Thyroid gland (tissue), 4 donors: ENCODE measurements around the gene SRPX2. TPM values are rescaled to one million over a fixed set of nuclear protein-coding genes. Genes with fewer than 3 reads are reported as not detected.

Experiments
- DNase-seq, 2 donors: peaks; one replicate each; pipeline ENCODE4 v3.0.0-alpha.2; 2019
- H3K27ac ChIP-seq, 3 donors: fragments of 200-600 bp; sonication (generic); 1 replicate in 2 of 3; 2 replicates in 1 of 3; pipeline ENCODE4 v1.5.1; 2016 to 2019; ENCODE audit warnings: mild to moderate bottlenecking in 1 of 3, moderate library complexity in 1 of 3
- H3K27me3 ChIP-seq: fragments of 200-600 bp; sonication (generic); one replicate; pipeline ENCODE4 v1.5.1; 2019
- H3K36me3 ChIP-seq, 2 donors: fragments of 200-600 bp; sonication (generic); one replicate each; pipeline ENCODE4 v1.5.1; 2016 to 2019
- H3K4me1 ChIP-seq, 2 donors: fragments of 200-600 bp; sonication (generic); one replicate each; pipeline ENCODE4 v1.5.1; 2017 to 2019
- H3K4me3 ChIP-seq, 3 donors: fragments of 200-600 bp; sonication (generic); replicated peaks in 1 of 3; 1 replicate in 2 of 3; 2 replicates in 1 of 3; pipeline ENCODE4 v1.5.1; 2016; ENCODE audit warnings: mild to moderate bottlenecking in 1 of 3
- H3K9me3 ChIP-seq: fragments of 200-600 bp; sonication (generic); one replicate; pipeline ENCODE4 v1.5.1; 2017
- CTCF ChIP-seq, 6 experiments: fragments of 200-600 bp in 3 of 6; fragments of 450-650 bp in 3 of 6; sonication (generic) in 3 of 6; IDR thresholded peaks; one replicate each; pipeline ENCODE4 v1.5.1; 2016 to 2019; ENCODE audit warnings: antibody characterized with exemption in 6 of 6, mild to moderate bottlenecking in 2 of 6, inconsistent platforms in 1 of 6, moderate library complexity in 1 of 6
- POLR2A ChIP-seq, 2 donors: fragments of 450-650 bp; IDR thresholded peaks; one replicate each; pipeline ENCODE4 v1.6.1; 2017; ENCODE audit warnings: antibody characterized with exemption in 2 of 2, mild to moderate bottlenecking in 2 of 2, moderate library complexity in 1 of 2
- WGBS, 2 donors: methylation state at CpG; one replicate each; pipeline ENCODE4 v1.1.5; 2017; 5-methylcytosine and 5-hydroxymethylcytosine counted together
- intact Hi-C: fragments of 100-400 bp; cut with DNase I; formaldehyde crosslinking; loops from one replicate; pipeline ENCODE4 v1.15.1; 2023
- total RNA-seq, 4 donors: library from RNA; depleted of rRNA; stranded (reverse); fragments of >200 nt; gene quantifications; one replicate each; pipeline ENCODE4 v1.2.3, GENCODE V29; 2016

The SRPX2 gene
- 10 to 100 TPM in 3 of 4 donors, 1 to 10 TPM in 1; 6.1 to 24.1 (median 12.5) TPM for total RNA-seq

- DNase-seq, result no peak
- Histone ChIP-seq H3K27me3 (no peaks in the 10 kb centered on the region), H3K4me1 (no peaks in the 10 kb centered on the region), H3K27ac (peak within 1 kb of the TSS in 2 of 3 donors; percentile 28 to 30), H3K9me3 (no peaks in the 10 kb centered on the region), H3K4me3 (no peak within 1 kb of the TSS), H3K36me3 (no peaks in the 10 kb centered on the region)
- 66 to 69% methylated on average over 11 of the region's 11 CpGs for WGBS, 2 donors
- intact Hi-C loops, result no loop called here
- no peak for TF ChIP-seq CTCF (IDR thresholded peaks at IDR 0.05)
- no peak for TF ChIP-seq POLR2A (IDR thresholded peaks at IDR 0.05)
Observed at GRCh38 chrX:100643956-100644860, at the start of gene SRPX2. Gene SRPX2, plus strand, starts transcription at chrX:100644199. Its CDS starts 2,124 bp downstream, at chrX:100646323.

GRCh38 chrX:100596601-100597000 lies 47.4 kb upstream of the SRPX2 start:
- TF ChIP-seq POLR2A (IDR thresholded peaks at IDR 0.05) (no peak), CTCF (IDR thresholded peaks at IDR 0.05) (no peak)
- H3K36me3 ChIP-seq, result no peaks in the 10 kb centered on the region
- 68 to 90% methylated on average over 2 of the region's 2 CpGs for WGBS, 2 donors

GRCh38 chrX:100599456-100599855 lies 44.5 kb upstream of the SRPX2 start:
- Histone ChIP-seq H3K27ac (no peak overlapping the region), H3K27me3 (no peaks in the 10 kb centered on the region), H3K9me3 (no peaks in the 10 kb centered on the region), H3K36me3 (no peaks in the 10 kb centered on the region), H3K4me3 (no peak overlapping the region), H3K4me1 (no peaks in the 10 kb centered on the region)
- no peak for DNase-seq
- WGBS, 2 donors, result 94% methylated on average over 8 of the region's 9 CpGs; no CpG with 5 or more reads in 1 of the 2 donors
- intact Hi-C loops, result no loop called here
- no peak for TF ChIP-seq POLR2A (IDR thresholded peaks at IDR 0.05)
- TF ChIP-seq CTCF (IDR thresholded peaks at IDR 0.05), result no peak

More at GRCh38 chrX:100596601-100597000, 47.4 kb upstream of the SRPX2 start:
- no peak for DNase-seq
- H3K27ac ChIP-seq, result no peak overlapping the region
- no peaks in the 10 kb centered on the region for H3K4me1 ChIP-seq
- H3K9me3 ChIP-seq, result no peaks in the 10 kb centered on the region
- intact Hi-C loops, result no loop called here
- no peak overlapping the region for H3K4me3 ChIP-seq
- H3K27me3 ChIP-seq, result no peaks in the 10 kb centered on the region

- H3K4me1 ChIP-seq, result no peaks in the 10 kb centered on the region
- TF ChIP-seq POLR2A (IDR thresholded peaks at IDR 0.05) (no peak), CTCF (IDR thresholded peaks at IDR 0.05) (no peak)
- intact Hi-C loops, result no loop called here
- H3K27ac ChIP-seq, result no peak overlapping the region
- H3K9me3 ChIP-seq, result no peaks in the 10 kb centered on the region
- no peak overlapping the region for H3K4me3 ChIP-seq
- no peaks in the 10 kb centered on the region for H3K27me3 ChIP-seq
- no peaks in the 10 kb centered on the region for H3K36me3 ChIP-seq
- no peak for DNase-seq
Observed at GRCh38 chrX:100600340-100600739, 43.7 kb upstream of the SRPX2 start.

GRCh38 chrX:100600758-100601157 lies 43.2 kb upstream of the SRPX2 start:
- H3K27me3 ChIP-seq, result no peaks in the 10 kb centered on the region
- H3K36me3 ChIP-seq, result no peaks in the 10 kb centered on the region
- H3K27ac ChIP-seq, result no peak overlapping the region
- TF ChIP-seq POLR2A (IDR thresholded peaks at IDR 0.05) (no peak), CTCF (IDR thresholded peaks at IDR 0.05) (no peak)
- WGBS, 2 donors, result 44 to 68% methylated on average over 1 of the region's 1 CpG
- no peaks in the 10 kb centered on the region for H3K9me3 ChIP-seq
- H3K4me3 ChIP-seq, result no peak overlapping the region
- H3K4me1 ChIP-seq, result no peaks in the 10 kb centered on the region
- intact Hi-C loops, result no loop called here
- DNase-seq, result no peak
